Measurements from ENCODE around the gene HRH4. TPM values are rescaled to one million over a fixed set of nuclear protein-coding genes. Genes with fewer than 3 reads are reported as not detected.
A peak's percentile ranks its signal among the peaks of the same experiment; 100 is the strongest.

The HRH4 gene, protein sequence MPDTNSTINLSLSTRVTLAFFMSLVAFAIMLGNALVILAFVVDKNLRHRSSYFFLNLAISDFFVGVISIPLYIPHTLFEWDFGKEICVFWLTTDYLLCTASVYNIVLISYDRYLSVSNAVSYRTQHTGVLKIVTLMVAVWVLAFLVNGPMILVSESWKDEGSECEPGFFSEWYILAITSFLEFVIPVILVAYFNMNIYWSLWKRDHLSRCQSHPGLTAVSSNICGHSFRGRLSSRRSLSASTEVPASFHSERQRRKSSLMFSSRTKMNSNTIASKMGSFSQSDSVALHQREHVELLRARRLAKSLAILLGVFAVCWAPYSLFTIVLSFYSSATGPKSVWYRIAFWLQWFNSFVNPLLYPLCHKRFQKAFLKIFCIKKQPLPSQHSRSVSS
- under 1 TPM in 3 of 4 donors, not detected in 1; 0.15 to 0.54 (median 0.16) TPM for total RNA-seq

DNA sequence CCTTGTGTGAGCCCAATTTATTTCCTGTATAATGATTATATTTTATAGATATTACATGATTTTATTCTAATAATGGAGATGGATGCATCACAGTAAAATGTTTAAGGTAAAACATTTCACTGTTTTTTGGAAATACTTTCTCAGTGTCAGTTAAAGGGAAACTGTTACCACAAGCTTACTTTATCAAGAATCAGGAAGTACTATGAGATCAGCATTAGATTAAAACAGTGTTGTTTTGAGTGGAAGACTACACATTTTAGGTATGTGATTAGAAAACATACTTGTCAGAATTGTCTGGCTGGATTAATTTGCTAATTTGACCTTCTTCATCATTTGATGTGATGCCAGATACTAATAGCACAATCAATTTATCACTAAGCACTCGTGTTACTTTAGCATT lies at the start of gene HRH4:
Gene HRH4 (plus strand): TSS at position 250 of the 400 bp plus-strand sequence. CDS start 92 bp downstream, at position 342.
- Histone ChIP-seq H3K27me3 (no peaks in the 10 kb centered on the region), H3K36me3 (no peaks in the 10 kb centered on the region)

DNA sequence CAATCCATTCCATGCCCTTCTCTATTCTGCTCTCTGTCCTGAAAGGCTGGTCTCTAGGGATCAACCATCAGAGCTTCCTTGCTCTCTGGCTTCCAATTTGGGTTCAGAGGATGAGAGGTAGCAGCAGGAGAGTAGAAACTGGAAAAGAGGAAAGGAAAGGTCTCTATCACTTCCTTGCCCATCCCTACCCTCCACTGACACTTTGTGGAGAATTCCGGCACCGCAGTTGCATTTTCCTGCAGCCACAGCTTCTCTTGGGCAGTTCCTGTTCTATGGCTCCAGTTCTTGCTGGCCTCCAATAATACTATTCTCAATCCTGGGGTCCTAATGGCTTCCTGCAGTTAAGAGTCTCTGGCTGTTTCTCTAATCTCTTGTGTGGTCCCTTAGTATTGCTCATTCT lies 47.3 kb upstream of the HRH4 start:
- TF ChIP-seq POLR2A (IDR thresholded peaks at IDR 0.05), result no peak
- TF ChIP-seq, protein P1, sequence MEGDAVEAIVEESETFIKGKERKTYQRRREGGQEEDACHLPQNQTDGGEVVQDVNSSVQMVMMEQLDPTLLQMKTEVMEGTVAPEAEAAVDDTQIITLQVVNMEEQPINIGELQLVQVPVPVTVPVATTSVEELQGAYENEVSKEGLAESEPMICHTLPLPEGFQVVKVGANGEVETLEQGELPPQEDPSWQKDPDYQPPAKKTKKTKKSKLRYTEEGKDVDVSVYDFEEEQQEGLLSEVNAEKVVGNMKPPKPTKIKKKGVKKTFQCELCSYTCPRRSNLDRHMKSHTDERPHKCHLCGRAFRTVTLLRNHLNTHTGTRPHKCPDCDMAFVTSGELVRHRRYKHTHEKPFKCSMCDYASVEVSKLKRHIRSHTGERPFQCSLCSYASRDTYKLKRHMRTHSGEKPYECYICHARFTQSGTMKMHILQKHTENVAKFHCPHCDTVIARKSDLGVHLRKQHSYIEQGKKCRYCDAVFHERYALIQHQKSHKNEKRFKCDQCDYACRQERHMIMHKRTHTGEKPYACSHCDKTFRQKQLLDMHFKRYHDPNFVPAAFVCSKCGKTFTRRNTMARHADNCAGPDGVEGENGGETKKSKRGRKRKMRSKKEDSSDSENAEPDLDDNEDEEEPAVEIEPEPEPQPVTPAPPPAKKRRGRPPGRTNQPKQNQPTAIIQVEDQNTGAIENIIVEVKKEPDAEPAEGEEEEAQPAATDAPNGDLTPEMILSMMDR (IDR thresholded peaks at IDR 0.05), result peak in 1 of 4 experiments; percentile 33
- Histone ChIP-seq H3K27ac (no peak overlapping the region), H3K4me3 (no peak overlapping the region), H3K4me1 (no peaks in the 10 kb centered on the region), H3K36me3 (no peaks in the 10 kb centered on the region), H3K9me3 (no peaks in the 10 kb centered on the region), H3K27me3 (peaks cover 14% of the 10 kb centered on the region)
- no peak for ATAC-seq
- WGBS, 2 donors (ENCODE audit: low coverage in 1 of 2), result 50 to 80% methylated on average over 2 of the region's 2 CpGs

More for the DNA sequence above, at the start of gene HRH4:
- WGBS, 2 donors (ENCODE audit: low coverage in 1 of 2), result 59 to 62% methylated on average over 1 of the region's 1 CpG
- H3K4me1 ChIP-seq, result no peaks in the 10 kb centered on the region
- no peak for ATAC-seq
- no peak for TF ChIP-seq POLR2A (IDR thresholded peaks at IDR 0.05)
- TF ChIP-seq, protein P1 (IDR thresholded peaks at IDR 0.05), result no peak
- TF ChIP-seq POLR2AphosphoS5 (IDR thresholded peaks at IDR 0.05), result no peak
- no peak for TF ChIP-seq EP300 (IDR thresholded peaks at IDR 0.05)
- no peaks in the 10 kb centered on the region for H3K9me3 ChIP-seq
- H3K4me3 ChIP-seq, result no peak within 1 kb of the TSS
- H3K27ac ChIP-seq, result no peak within 1 kb of the TSS

DNA sequence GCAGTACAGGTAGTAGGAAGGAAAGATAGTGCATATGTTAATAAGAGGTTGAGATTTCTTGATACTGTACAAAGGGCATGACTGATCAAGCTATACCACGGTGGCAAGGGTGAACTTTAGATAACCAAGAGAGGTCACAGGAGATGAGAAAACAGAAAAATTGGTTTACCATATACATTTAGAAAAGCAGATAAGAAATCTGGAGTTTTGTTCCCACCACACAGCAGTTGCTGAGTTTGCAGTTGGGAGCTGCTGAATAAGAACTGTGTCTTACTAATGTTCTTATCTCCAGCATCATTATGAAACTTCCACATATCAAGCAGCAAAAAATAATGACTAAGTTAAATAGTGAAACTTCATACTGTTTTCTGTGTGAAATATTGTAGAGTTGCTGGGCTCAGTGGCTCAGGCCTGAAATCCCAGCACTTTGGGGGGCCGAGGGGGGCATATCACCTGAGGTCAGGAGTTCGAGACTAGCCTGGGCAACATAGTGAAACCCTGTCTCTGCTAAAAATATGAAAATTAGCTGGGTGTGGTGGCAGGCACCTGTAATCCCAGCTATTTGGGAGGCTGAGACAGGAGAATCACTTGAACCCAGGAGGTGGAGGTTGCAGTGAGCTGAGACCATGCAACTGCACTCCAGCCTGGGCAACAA lies 46.0 kb upstream of the HRH4 start:
- Histone ChIP-seq H3K27ac (no peak overlapping the region), H3K4me1 (no peaks in the 10 kb centered on the region), H3K36me3 (no peaks in the 10 kb centered on the region), H3K9me3 (no peaks in the 10 kb centered on the region), H3K4me3 (no peak overlapping the region), H3K27me3 (peaks cover 24% of the 10 kb centered on the region)
- ATAC-seq, result no peak
- WGBS, 2 donors (ENCODE audit: low coverage in 1 of 2), result 75 to 100% methylated on average over 3 of the region's 3 CpGs
- no peak for TF ChIP-seq EP300 (IDR thresholded peaks at IDR 0.05)
- TF ChIP-seq, protein P1 (IDR thresholded peaks at IDR 0.05), result no peak
- TF ChIP-seq POLR2A (IDR thresholded peaks at IDR 0.05), result no peak
- no peak for TF ChIP-seq POLR2AphosphoS5 (IDR thresholded peaks at IDR 0.05)

DNA sequence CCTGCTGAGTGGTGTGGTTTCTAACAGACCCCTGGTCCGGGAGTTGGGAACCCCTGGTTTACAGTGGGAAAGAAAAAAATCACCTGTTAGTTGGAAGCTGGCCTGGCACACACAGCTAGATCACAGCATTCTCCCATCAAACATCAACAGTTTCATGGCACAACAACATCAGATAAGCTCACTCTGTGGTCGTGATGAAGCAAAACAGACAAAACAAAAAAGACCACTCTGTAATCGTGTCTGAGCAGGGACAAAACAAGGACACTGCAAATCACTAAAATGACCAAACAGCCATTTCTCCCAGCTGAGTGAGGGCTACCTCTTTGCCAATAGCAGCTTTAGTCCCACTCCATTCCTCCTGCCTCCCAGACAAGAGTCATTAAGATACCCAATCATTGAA lies 43.0 kb upstream of the HRH4 start:
- 26% methylated on average over 3 of the region's 3 CpGs; no CpG with 5 or more reads in 1 of the 2 donors for WGBS, 2 donors (ENCODE audit: low coverage in 1 of 2)

More for the DNA sequence above, 43.0 kb upstream of the HRH4 start:
- no peak overlapping the region for H3K27ac ChIP-seq
- no peaks in the 10 kb centered on the region for H3K36me3 ChIP-seq
- H3K4me1 ChIP-seq, result no peaks in the 10 kb centered on the region
- H3K9me3 ChIP-seq, result no peaks in the 10 kb centered on the region
- TF ChIP-seq POLR2A (IDR thresholded peaks at IDR 0.05) (no peak), EP300 (IDR thresholded peaks at IDR 0.05) (no peak), POLR2AphosphoS5 (IDR thresholded peaks at IDR 0.05) (no peak)
- TF ChIP-seq, protein P1 (IDR thresholded peaks at IDR 0.05), result no peak
- H3K4me3 ChIP-seq, result no peak overlapping the region
- no peak for ATAC-seq
- peaks cover 46% of the 10 kb centered on the region for H3K27me3 ChIP-seq
